Endothelial cell of umbilical vein (primary cell): ENCODE measurements around the gene KERA. TPM values are rescaled to one million over a fixed set of nuclear protein-coding genes. Genes with fewer than 3 reads are reported as not detected.

Experiments used
- BruUV-seq: library from RNA; stranded (reverse); fragments of 400-500 nt; replicated peaks from 2 replicates; lab custom pipeline; 2021; lab: Mats Ljungman, UMichigan
- CTCF ChIA-PET: fragments of 300-600, 350-600 bp; sonication (Branson Sonifier 250); formaldehyde crosslinking; loops from one replicate; lab custom pipeline; 2021; ENCODE audit warnings: antibody characterized with exemption, inconsistent platforms; lab: Charles Lee
- POLR2A ChIA-PET: fragments of 300-600, 350-600 bp; sonication (Branson Sonifier 250); formaldehyde crosslinking; loops from one replicate; lab custom pipeline; 2021; ENCODE audit warnings: antibody characterized with exemption, inconsistent platforms; lab: Charles Lee
- DNase-seq: peaks from one replicate; pipeline ENCODE4 v3.0.0-alpha.2; 2011; ENCODE audit warnings: low read depth, low spot score
- FAIRE-seq: peaks from 2 replicates; lab custom pipeline; 2011; peaks lifted over from hg19 to GRCh38; lab: Jason Lieb, UNC
- H2AFZ ChIP-seq: 2 replicates; pipeline ENCODE4 v1.6.0; 2012; ENCODE audit warnings: low read depth, low read length, control low read depth, inconsistent platforms
- H3K27ac ChIP-seq: 2 replicates; pipeline ENCODE4 v1.5.1; 2011; ENCODE audit warnings: low read depth, mild to moderate bottlenecking, control low read depth, low read length, moderate library complexity; ENCODE audit not compliant: insufficient read depth
- H3K27me3 ChIP-seq, 2 experiments: 2 replicates each; pipeline versions ENCODE4 v1.6.0 to v1.6.1; 2011; ENCODE audit warnings: low read length in 2 of 2, mixed read lengths in 1 of 2; ENCODE audit not compliant: control insufficient read depth in 2 of 2, insufficient read depth in 2 of 2
- H3K36me3 ChIP-seq, 2 experiments: 2 replicates in 1 of 2; 3 replicates in 1 of 2; pipeline ENCODE4 v1.5.1; 2011; ENCODE audit warnings: low read length in 2 of 2, mild to moderate bottlenecking in 1 of 2, moderate library complexity in 1 of 2; ENCODE audit not compliant: control insufficient read depth in 2 of 2, insufficient read depth in 2 of 2; ENCODE audit errors: extremely low read depth in 1 of 2
- H3K4me1 ChIP-seq: 3 replicates; pipeline ENCODE4 v1.5.1; 2011; ENCODE audit warnings: mild to moderate bottlenecking, low read length; ENCODE audit not compliant: control insufficient read depth, insufficient read depth; ENCODE audit errors: extremely low read depth
- H3K4me2 ChIP-seq: 2 replicates; pipeline ENCODE4 v1.6.1; 2011; ENCODE audit warnings: low read length, control low read depth, mixed read lengths; ENCODE audit not compliant: insufficient read depth
- H3K4me3 ChIP-seq, 3 experiments: fragments of 200-600 bp in 1 of 3; sonication (generic), shearing (Covaris generic) in 1 of 3; replicated peaks in 1 of 3; 2 replicates each; pipeline ENCODE4 v1.5.1; 2011 to 2016; ENCODE audit warnings: control low read depth in 3 of 3, low read length in 3 of 3, mild to moderate bottlenecking in 2 of 3, inconsistent platforms in 1 of 3, low read depth in 1 of 3, moderate library complexity in 1 of 3; ENCODE audit not compliant: insufficient read depth in 1 of 3
- H3K79me2 ChIP-seq: 2 replicates; pipeline ENCODE4 v1.6.0; 2012; ENCODE audit warnings: low read length, inconsistent platforms; ENCODE audit not compliant: control insufficient read depth, insufficient read depth
- H3K9ac ChIP-seq: replicated peaks from 2 replicates; pipeline ENCODE3; 2011; ENCODE audit warnings: low read length, control low read depth; ENCODE audit not compliant: insufficient read depth; ENCODE audit errors: extremely low read depth
- H3K9me1 ChIP-seq: replicated peaks from 3 replicates; pipeline ENCODE4 v1.6.0; 2011; ENCODE audit warnings: mild to moderate bottlenecking, low read length; ENCODE audit not compliant: control insufficient read depth, insufficient read depth; ENCODE audit errors: extremely low read depth
- H3K9me3 ChIP-seq: replicated peaks from 2 replicates; pipeline ENCODE4 v1.5.1; 2012; ENCODE audit warnings: low read length, inconsistent platforms; ENCODE audit not compliant: control insufficient read depth, insufficient read depth
- H4K20me1 ChIP-seq: replicated peaks from 2 replicates; pipeline ENCODE3; 2011; ENCODE audit warnings: mild to moderate bottlenecking, low read length; ENCODE audit not compliant: control insufficient read depth, insufficient read depth; ENCODE audit errors: extremely low read depth
- CTCF ChIP-seq, 2 donors: IDR thresholded peaks; 1 replicate in 1 of 2; 2 replicates in 1 of 2; pipeline ENCODE4 v1.5.1; 2011; ENCODE audit warnings: low read length in 2 of 2, mild to moderate bottlenecking in 2 of 2, moderate library complexity in 2 of 2, control low read depth in 1 of 2, inconsistent platforms in 1 of 2, low read depth in 1 of 2; ENCODE audit not compliant: insufficient read depth in 1 of 2; ENCODE audit errors: extremely low read depth in 1 of 2
- EZH2 ChIP-seq: IDR thresholded peaks from 2 replicates; pipeline ENCODE4 v1.6.1; 2012; ENCODE audit warnings: borderline replicate concordance, low read depth, mild to moderate bottlenecking, moderate library complexity, low read length, inconsistent platforms; ENCODE audit not compliant: severe bottlenecking
- MAX ChIP-seq: IDR thresholded peaks from 2 replicates; pipeline ENCODE4 v1.6.1; 2011; ENCODE audit not compliant: insufficient read depth, insufficient read length
- MYC ChIP-seq: IDR thresholded peaks from one replicate; pipeline ENCODE4 v1.6.1; 2011; ENCODE audit warnings: mild to moderate bottlenecking, low read depth, low read length
- POLR2A ChIP-seq: IDR thresholded peaks from 2 replicates; pipeline ENCODE4 v1.6.1; 2012; ENCODE audit warnings: low read depth, mild to moderate bottlenecking, control low read depth, low read length
- POLR2AphosphoS5 ChIP-seq: IDR thresholded peaks from 2 replicates; pipeline ENCODE4 v1.6.1; 2012; ENCODE audit warnings: low read depth, mild to moderate bottlenecking, control low read depth, low read length, moderate library complexity; ENCODE audit not compliant: insufficient read depth
- dilution Hi-C: fragments of 300-500 bp; cut with MboI; formaldehyde crosslinking; loops from one replicate; pipeline ENCODE4 v1.15.0; 2019; ENCODE audit warnings: low sequenced_read_pairs; ENCODE audit not compliant: extremely low pct_ligation_motif_present
- intact Hi-C: fragments of 100-400 bp; cut with micrococcal nuclease; formaldehyde crosslinking; loops from one replicate; pipeline ENCODE4 v1.10.0; 2022
- polyA plus RNA-seq, 4 experiments: library from polyadenylated mRNA; depleted of rRNA in 3 of 4; stranded (reverse) in 3 of 4; unstranded in 1 of 4; fragments of >200 nt; gene quantifications; 2 replicates each; pipeline versions ENCODE4 v1.2.1 to v1.2.3, GENCODE V29; 2011 to 2012; ENCODE audit warnings: missing spikeins in 1 of 4
- total RNA-seq: library from RNA; stranded (reverse); gene quantifications from 2 replicates; pipeline ENCODE4 v1.2.3, GENCODE V29; 2021

The KERA gene
- total and polyA plus RNA-seq, 2 donors (not counting 3 experiments of a cell fraction or from before 2014, with no cell fraction given), result not detected

- Histone ChIP-seq H4K20me1 (no peaks in the 10 kb centered on the region), H3K27ac (no peak overlapping the region), H3K36me3 (no peaks in the 10 kb centered on the region), H3K9ac (no peak overlapping the region), H3K4me3 (no peak overlapping the region), H3K79me2 (no peaks in the 10 kb centered on the region), H3K27me3 (no peaks in the 10 kb centered on the region), H3K9me3 (no peaks in the 10 kb centered on the region), H2AFZ (no peak overlapping the region), H3K4me1 (no peaks in the 10 kb centered on the region), H3K9me1 (no peaks in the 10 kb centered on the region), H3K4me2 (no peak overlapping the region)
- ChIA-PET POLR2A (no interaction called here), CTCF (interaction anchor here (1.1 to 1.9 kb wide), 3 partner anchors 16 to 31 kb away, joined by 3 to 5 read pairs (median 4); no protein-coding TSS in a partner anchor)
- no peak for FAIRE-seq
- BruUV-seq, result no TSS peak
- TF ChIP-seq MYC (no peak), EZH2 (no peak), POLR2AphosphoS5 (no peak), POLR2A (no peak), CTCF (IDR thresholded peaks at IDR 0.05; ENCODE audit: extremely low read depth in 1 of 2, insufficient read depth in 1 of 2, low read depth in 1 of 2, low read length in 2 of 2) (no peak), MAX (no peak)
- DNase-seq, result no peak
- intact Hi-C loops, result no loop called here
- dilution Hi-C loops, result no loop called here
These were observed 20.7 kb upstream of the KERA start for GRCh38 chr12:91078501-91078900.
